KBM-7 (cell line): ENCODE measurements around the gene SDK1.

Experiments used
- DNase-seq: peaks from one replicate; pipeline ENCODE4 v3.0.0-alpha.2; 2015
- in situ Hi-C: fragments of 300-500 bp; cut with MboI; formaldehyde crosslinking; loops from 2 replicates; pipeline ENCODE4 v1.14.3; 2020; ENCODE audit warnings: low sequenced_read_pairs, low pct_unique_long_range_greater_than_20kb, mixed read lengths

Gene SDK1

DNA sequence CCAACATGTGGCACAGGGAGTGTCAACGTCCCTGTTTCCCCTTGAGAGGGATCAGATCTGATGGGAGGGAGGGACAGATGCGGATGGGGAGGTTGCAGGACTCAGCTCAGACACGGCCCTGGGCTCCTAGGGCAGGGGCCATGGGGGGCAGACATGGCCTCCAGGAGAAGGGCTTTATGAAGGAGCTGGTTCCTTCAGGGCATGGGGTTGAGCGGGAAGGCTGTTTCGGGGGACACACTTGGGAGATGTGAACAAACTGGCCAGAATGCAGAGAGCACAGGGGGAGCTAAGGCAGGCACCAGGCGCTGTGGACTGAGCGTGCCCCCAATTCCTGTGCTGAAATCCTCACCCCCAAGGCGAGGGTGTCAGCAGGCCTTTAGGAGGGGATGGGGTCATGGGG is 799.1 kb downstream of the SDK1 start:
- DNase-seq = no peak
- in situ Hi-C loops = no loop called here

DNA sequence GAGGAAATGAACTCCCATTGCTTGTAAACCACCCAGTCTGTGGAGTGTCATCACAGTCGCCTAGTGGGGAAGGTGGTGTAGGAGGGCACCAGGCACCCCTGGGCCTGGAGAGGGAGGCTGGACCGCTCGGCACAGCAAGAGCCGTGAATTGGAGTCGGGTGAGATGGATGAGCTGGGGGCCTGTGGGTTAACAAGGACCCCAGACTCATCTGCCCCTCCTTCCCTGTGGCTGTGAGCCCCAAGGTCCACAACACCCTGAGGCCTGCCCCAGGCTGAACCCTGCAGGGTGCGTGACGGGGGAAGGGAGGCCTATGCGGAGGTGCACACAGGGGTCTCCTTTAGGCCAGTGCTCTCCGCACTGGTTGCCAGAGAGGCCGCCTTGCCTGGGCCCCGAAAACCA is 799.6 kb downstream of the SDK1 start:
- no peak for DNase-seq
- in situ Hi-C loops = no loop called here

DNA sequence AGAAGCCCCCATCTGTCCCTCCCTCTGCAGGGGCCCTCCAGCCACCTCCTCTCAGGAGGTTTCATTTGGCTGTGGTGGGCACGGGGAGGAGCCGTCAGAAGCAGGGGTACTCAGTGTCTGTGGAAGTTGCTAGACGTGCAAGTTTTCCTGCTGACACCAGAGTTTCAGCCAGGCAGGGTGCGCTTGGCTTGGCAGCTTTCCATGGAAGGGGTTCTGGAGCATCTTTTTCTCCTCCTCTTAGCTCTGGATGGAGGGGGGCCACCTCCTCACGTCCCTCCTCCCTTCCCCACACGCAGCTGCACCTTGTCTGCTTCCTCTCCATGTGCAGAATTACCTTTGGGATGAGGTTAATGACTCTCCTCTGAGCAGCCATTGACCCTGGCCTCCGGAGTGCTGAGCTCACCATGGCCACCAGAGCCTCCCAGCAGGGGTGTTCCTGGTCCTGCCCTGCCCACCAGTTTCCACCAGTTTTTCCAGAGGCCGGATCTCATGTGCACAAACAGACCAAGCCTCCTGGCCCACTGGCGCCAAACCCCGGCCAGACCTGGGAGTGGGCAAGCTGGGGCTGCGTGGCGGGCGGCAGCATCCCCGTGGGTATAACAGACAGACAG is 801.3 kb downstream of the SDK1 start:
- in situ Hi-C loops = no loop called here
- DNase-seq = no peak

DNA sequence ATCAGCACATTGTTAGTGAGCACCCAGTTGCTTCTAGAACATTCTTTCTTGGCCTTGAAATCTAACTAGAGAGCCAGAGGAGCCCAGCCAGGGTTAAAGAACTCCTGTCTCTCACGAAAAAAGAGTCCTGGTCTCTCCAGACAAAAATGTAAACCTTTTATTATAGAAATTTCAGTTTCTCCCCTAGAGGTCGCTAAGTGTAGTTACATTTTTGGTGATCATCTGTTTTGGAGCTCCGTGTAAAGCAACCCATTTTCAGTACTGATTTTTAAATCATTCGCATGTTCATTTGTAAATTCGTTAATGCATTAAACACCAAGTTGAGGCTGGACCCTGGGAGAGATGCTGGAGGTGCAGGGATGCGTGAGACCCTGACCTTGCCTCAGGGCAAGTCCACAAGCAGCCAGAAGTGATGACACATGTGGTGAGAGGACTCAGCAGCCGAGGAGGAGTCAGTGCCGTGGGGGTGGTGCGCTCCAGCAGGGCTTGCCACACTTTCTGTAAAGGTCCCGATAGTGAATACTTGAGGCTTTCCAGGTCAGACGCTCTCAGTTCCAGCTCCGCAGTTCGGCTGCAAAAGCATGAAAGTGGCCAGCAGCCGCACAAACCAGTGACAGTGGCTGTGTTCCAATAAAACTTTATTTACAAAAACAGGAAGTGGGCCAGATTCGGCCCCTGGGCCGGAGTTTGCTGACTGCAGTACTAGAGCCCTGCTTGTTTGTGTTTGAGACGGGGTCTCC is 802.5 kb downstream of the SDK1 start:
- DNase-seq = peak; percentile 2
- in situ Hi-C loops = no loop called here

DNA sequence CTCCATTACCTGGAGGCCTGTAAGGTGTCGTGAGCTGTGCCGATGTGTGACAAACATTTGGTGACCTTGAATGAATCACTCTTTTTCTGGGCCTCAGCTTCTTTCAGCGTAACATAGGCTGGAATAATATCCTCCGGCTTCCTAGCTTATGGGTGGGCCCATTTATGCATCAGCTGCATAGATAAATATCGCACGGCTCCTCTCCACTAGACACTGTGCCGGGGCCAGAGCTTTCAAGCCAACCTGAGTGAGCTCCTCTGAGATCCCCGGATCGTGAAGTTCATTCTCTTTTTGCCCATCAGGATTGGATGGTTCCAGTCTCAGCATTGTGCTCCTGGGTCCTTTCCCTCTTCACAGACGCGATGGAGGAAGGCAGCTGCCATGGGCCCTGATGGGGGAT is 806.8 kb downstream of the SDK1 start:
- DNase-seq = no peak
- in situ Hi-C loops = no loop called here

DNA sequence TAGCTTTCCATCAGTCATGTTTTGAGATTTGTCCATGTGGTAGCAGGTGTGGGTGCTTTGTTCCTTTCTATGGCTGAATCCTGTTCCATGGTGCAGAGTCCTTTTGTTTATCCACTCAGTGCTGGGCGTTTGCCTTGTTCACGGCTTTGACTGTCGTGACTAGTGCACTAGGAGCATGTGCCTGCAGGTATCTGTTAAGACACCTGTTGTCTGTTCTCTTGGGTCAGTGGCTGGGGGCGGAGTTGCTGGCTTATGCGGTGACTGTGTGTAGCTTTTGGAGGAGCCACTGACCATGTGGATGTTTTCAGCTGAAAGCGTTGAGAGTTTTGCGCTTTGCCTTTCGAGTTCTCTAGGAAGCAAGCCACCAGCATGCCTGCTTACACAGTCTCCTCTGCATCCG is 807.9 kb downstream of the SDK1 start:
- no peak for DNase-seq
- in situ Hi-C loops = no loop called here

DNA sequence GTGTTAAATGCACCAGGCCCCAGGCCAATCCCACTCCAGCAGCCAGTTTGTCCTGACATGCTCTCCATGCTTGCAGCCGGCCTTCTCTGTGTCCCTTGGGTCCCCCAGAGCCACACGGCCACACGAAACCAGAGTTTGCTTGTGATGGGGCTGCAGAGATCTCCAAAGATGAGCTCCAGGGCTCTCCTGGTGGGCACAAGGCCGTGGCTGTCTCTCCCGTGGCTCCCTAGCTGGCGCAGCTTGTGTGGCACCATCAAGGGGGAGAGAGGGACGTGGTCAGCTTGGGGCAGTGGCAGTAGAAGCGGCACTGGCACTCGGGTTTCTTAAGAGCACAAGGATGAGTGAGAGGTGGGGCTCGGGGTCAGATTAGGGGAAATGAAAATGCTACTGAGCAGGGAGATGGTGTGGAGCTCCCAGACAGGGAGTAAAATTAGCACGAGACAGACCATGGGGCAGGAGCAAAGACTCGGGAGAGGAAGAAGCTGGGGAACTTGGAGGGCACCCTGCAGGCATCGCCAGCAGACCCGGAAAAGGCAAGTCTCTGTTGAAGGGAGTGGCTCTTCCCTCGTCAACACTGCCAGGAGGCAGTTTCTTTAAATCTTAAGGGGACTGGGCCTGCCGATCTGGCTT is 808.5 kb downstream of the SDK1 start:
- in situ Hi-C loops = no loop called here
- DNase-seq = no peak

DNA sequence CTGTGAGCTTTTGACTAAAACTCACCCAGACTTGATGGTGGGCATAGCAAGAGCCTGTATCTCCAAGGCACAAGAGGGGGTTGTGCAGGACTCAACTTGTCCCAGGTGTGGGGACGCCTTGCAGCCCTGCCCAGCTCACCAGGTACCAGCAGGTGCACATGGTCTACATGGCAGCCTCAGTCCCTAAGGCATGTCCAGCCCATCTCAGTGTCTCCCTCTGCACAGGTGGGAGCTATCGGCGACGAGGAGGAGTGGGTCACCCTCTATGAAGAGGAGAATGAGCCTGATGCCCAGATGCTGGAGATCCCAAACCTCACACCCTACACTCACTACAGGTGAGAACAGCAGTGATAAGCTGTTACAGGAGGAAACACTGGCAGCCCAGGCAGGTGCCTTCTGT is 809.4 kb downstream of the SDK1 start:
- in situ Hi-C loops = no loop called here
- no peak for DNase-seq

DNA sequence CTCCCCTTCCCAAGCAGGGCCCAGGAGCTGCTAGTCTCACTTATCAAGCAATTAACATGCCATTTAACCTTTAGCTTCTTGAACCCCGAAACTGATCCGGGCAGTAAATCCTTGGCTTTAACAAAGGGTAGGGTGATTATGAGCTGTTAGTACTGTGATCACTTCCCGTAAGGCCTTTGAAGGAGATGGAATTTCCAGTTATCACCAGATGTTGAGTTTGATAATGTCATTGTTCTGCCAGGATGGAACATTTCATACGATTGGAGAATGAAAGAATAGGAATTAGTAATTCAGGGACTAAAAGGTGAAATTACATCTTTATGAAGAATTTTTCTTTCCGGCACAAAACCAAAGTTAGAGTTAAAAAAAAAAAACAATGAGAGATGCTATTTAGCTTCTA is 810.1 kb downstream of the SDK1 start:
- in situ Hi-C loops = no loop called here
- DNase-seq = no peak

DNA sequence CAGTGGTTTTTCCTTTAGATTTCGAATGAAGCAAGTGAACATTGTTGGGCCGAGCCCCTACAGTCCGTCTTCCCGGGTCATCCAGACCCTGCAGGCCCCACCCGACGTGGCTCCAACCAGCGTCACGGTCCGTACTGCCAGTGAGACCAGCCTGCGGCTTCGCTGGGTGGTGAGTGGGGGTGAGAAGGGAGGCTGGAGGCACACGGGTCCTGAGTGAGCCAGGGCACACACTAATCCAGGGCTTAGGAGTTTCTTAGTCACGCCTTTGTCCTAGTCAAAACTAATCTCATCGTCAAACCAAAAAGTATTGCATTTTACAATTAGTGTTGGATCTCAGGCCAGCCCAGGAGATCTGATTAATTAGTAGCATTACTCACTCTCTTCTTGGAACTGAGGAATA is 812.2 kb downstream of the SDK1 start:
- in situ Hi-C loops = no loop called here

DNA sequence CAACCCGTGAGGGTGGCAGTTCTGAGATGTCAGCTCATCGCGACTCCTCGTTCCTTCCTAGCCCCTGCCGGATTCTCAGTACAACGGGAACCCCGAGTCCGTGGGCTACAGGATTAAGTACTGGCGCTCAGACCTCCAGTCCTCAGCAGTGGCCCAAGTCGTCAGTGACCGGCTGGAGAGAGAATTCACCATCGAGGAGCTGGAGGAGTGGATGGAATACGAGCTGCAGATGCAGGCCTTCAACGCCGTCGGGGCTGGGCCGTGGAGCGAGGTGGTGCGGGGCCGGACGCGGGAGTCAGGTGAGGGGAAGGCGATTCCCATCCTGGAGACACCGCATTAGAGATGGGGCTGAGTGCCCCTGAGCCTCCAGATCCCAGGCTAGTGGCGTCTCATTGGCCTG is 812.9 kb downstream of the SDK1 start:
- in situ Hi-C loops = no loop called here
- DNase-seq = no peak

More for the DNA sequence above, 812.2 kb downstream of the SDK1 start:
- no peak for DNase-seq

DNA sequence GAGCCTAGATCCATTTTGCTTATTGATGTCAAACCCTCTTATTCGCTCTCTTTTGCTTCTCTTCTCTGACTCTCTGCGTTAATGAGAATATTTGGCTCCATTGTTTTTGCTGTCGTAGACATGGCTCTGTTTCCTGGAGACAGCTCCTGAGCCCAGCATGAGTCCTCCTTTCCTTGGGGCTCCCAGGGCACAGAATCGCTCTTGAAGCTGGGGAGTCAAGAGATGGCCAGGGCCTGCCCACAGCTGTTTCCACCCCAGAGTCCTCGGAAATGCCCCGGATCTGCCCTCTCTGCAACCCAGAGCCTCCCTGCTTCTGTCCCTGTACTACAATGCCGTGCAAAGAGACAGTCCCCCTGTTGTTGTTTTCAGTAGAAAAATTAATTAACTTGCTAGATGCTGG is 814.4 kb downstream of the SDK1 start:
- DNase-seq = no peak
- in situ Hi-C loops = no loop called here

DNA sequence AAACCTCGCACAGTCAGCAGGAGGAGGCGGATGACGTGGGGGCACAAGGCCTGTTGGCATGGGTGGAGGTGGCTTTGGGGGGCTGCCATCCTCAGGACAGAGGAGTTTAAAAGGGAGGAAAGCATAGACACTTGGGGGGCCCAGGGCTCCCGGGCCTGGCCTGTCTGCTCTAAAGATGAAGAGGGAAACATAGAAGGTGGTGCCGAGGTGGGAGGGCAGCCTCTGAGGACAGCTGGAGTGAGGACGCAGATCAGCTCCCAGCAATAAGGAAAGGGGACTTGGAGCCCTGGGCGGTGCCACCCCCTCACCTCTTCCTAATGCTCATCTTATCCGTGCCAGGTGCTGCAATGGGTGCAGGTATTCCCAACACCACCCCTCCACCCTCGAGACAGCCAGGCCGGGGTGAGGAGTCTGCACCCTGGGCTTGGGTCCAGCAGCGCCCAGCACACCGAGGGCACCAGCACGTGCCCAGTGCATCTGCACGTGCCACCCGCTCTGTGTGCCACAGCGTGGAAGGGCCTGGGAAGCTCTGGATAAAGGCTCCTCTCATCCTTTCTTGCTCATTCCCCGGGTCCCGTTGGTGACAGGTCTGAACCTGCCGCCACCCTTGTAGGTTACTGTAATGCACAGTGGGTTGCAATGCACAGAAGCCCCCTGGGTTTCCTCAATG is 815.0 kb downstream of the SDK1 start:
- in situ Hi-C loops = no loop called here
- DNase-seq = no peak

DNA sequence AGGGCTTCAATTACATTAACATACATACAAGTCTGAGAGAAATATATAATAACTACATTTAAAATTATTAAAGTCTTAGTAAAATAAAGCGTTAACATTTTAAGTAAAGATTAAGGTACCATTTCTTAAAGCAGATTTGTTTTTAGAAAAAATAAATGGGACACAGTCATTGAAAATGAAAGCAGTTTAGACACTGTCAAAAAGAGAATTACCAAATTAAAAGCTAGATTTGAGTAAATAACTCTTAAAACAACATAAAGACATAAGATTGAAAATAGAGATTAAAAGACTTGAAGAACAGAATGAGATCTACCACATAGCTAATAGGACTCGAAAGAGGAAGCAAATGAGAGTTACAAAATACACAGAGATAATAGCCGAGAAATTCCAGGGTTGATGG is 818.8 kb downstream of the SDK1 start:
- in situ Hi-C loops = no loop called here

DNA sequence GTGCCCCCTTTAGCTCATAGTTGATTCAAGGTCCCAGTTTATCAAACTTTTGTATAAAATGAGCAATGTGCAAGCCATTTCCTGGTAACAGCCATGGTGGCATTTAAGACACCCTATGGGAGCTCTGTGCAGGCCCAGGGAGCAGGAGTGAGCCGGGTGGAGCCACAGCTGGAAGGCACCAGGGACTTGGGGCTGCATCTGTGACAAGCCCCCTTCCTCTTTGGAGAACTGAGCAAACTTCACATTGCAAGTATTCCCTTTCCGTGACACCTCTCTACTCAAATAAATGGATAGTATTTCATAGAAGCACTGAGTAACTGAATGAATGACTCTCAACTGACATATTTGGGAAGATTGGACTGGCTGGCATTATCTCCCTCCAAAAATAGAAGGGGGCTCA is 822.3 kb downstream of the SDK1 start:
- DNase-seq = no peak
- in situ Hi-C loops = no loop called here

More for the DNA sequence above, 818.8 kb downstream of the SDK1 start:
- DNase-seq = no peak

DNA sequence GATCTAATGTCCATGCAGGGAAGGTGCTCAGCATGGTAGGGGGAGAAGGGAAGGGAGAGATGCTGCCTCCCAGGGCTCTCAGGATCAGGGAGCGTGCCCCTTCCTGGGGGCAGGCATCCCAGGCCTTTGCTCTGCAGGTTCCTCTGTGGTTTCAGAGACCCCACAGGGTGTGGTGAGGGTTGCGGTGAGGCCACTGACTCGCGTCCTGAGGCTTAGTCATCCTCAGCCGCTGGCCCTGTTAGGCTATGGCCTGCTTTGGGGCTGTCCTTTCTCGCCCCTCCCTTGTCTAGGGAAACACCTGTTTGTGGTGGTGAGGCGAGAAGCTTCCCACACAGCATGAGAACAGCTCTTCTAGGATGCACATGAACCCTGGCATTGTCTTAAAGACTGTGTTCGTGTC is 822.8 kb downstream of the SDK1 start:
- DNase-seq = peak; percentile 11
- in situ Hi-C loops = no loop called here

DNA sequence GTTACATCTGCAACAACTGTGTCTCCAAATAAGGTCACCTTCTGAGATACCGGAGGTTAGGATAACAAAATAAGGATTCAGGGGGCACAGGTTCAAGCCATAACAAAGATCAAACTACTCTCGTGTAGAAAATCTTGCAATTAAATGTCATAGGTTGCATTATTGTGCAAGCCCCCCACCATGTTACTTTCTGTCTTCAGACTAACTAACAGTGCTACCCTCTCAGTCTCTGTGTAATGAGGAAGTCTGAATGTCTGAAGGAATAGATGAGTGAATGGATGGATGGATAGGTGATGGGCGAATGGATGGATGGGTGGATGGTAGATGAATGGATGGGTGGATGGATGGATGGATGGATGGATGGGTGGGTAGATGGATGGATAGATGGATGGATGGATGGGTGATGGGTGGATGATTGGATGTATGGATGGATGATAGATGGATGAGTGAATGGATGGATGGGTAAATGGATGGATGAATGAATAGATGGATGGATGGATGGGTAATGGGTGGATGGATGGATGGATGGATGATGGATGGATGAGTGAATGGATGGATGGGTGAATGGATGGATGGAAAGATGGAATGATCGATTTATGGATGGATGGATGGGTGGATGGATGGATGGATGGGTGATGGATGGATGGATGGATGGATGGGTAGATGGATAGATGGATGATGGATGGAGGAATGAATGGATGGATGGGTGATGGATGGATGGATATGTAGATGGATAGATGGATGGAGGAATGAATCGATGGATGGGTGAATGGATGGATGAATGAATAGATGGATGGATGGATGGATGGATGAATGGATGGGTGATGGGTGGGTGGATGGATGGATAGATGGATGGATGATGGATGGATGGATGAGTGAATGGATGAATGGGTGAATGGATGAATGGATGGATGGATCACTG is 823.8 kb downstream of the SDK1 start:
- in situ Hi-C loops = no loop called here
- no peak for DNase-seq

DNA sequence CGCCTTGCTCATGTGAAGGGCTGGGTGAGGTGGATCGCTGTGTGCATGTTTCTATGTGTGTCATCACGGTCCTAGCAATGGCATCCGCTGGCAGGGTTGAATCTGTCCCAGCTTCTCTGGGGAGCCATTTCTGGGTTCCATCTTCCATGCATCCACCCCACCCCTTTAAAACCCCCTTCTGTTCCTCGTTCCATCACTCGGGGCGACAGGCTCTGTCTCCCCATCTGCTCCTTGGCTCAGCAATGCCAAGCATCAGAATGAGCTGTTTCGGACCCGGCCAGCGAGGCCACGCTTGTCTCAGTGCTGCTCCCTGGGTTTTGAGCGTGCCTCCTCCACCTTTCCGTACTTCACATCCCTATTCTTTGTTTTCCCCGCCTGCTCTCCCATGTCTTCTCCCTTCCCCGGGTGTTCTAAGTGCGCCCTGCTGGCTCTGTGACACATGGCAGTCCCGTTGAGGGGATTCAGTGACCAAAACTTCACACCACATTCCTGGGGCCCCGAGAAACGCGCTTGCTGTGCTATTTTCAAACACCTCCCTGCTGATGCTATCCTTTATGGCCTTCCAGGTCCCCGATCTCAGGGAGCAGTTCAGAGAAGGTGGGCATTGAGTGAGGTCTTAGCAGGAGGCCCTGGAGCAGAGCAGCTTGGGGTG is 827.0 kb downstream of the SDK1 start:
- no peak for DNase-seq
- in situ Hi-C loops = no loop called here
